GM19351 (cell line): ENCODE data around the gene ATP8B4.
"Not testable (repeated sequence)": the region's sequence is repeated elsewhere in the genome, so short reads cannot be mapped to it uniquely, and the experiment has no call there.

Experiments
- ATAC-seq: cut with Tn5 transposase; IDR thresholded peaks from one replicate; pipeline ENCODE4 v1.9.1; 2021; ENCODE audit warnings: mild to moderate bottlenecking, moderate library complexity; ENCODE audit not compliant: unreplicated experiment

Gene ATP8B4

GRCh38 chr15:50109076-50109987 lies 9.7 kb downstream of the ATP8B4 start:
- ATAC-seq: no peak

GRCh38 chr15:50108461-50108860 lies 10.6 kb downstream of the ATP8B4 start:
- no peak for ATAC-seq

GRCh38 chr15:50107591-50108408 lies 11.2 kb downstream of the ATP8B4 start:
- peak; percentile 94 for ATAC-seq

- ATAC-seq: no peak
Observed at GRCh38 chr15:50107157-50107556, 11.9 kb downstream of the ATP8B4 start.

GRCh38 chr15:50106457-50106856 lies 12.6 kb downstream of the ATP8B4 start:
- ATAC-seq: no peak

- no peak for ATAC-seq
Observed at GRCh38 chr15:50100486-50100885, 18.5 kb downstream of the ATP8B4 start.

GRCh38 chr15:50098545-50098944 lies 20.5 kb downstream of the ATP8B4 start:
- ATAC-seq: no peak

- no peak for ATAC-seq
Observed at GRCh38 chr15:50095938-50096821, 22.9 kb downstream of the ATP8B4 start.

GRCh38 chr15:50089386-50089785 lies 29.6 kb downstream of the ATP8B4 start:
- ATAC-seq: not testable (repeated sequence)

GRCh38 chr15:50084932-50085331 lies 34.1 kb downstream of the ATP8B4 start:
- no peak for ATAC-seq

GRCh38 chr15:50083424-50084025 lies 35.5 kb downstream of the ATP8B4 start:
- no peak for ATAC-seq

GRCh38 chr15:50082066-50082465 lies 37.0 kb downstream of the ATP8B4 start:
- ATAC-seq: no peak

GRCh38 chr15:50077651-50078050 lies 41.4 kb downstream of the ATP8B4 start:
- no peak for ATAC-seq

- no peak for ATAC-seq
Observed at GRCh38 chr15:50077176-50077575, 41.9 kb downstream of the ATP8B4 start.

- ATAC-seq: no peak
Observed at GRCh38 chr15:50075319-50075718, 43.7 kb downstream of the ATP8B4 start.

GRCh38 chr15:50071551-50072258 lies 47.3 kb downstream of the ATP8B4 start:
- no peak for ATAC-seq

GRCh38 chr15:50068016-50068415 lies 51.0 kb downstream of the ATP8B4 start:
- ATAC-seq: no peak

- ATAC-seq: no peak
Observed at GRCh38 chr15:50067254-50067653, 51.8 kb downstream of the ATP8B4 start.

- ATAC-seq: no peak
Observed at GRCh38 chr15:50066666-50067065, 52.4 kb downstream of the ATP8B4 start.

GRCh38 chr15:50066202-50066601 lies 52.8 kb downstream of the ATP8B4 start:
- no peak for ATAC-seq
